ENCODE measurements around the gene MAPK7.

The MAPK7 gene

DNA sequence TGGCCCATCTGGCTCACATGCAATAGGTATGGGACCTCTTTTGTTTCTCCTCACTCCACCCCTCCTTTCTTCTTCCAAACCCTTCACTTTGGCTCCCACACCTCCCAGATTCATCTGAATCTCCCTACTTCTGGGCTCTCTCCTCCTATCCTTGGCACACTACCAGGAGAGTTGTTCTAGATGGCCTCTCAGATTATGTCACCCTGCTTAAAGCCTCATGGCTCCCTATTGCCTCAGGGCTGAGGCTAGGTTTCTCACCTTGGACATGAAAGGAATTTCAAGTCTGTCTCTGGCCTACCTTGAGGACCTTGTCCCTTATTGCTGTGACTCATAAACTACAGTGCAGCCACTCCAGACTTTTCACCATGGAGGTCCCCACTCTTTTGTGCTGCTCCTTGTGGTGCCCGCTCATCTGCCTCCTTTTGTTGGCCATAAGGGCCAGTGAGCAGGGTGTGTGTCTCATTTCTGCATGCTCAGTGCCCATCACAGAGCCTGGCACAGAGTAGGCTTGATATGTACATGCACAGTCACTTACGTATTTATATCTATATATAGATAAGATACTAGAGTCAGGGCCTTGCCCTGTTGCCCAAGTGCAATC, 9.7 kb downstream of the MAPK7 start:
- no peak overlapping the region for H3K4me2 ChIP-seq (ENCODE audit: low read depth, low read length, poor library complexity, severe bottlenecking)
- H3K27ac ChIP-seq (ENCODE audit: low read depth, low read length): no peak overlapping the region
- no peak overlapping the region for H3K4me3 ChIP-seq (ENCODE audit: insufficient read depth, low read length, poor library complexity, severe bottlenecking)
- H3K9ac ChIP-seq (ENCODE audit: low read length): no peak overlapping the region
- no peaks in the 10 kb centered on the region for H3K9me2 ChIP-seq (replicated peaks; ENCODE audit: insufficient read depth, low read length)
- no peaks in the 10 kb centered on the region for H3K27me3 ChIP-seq (ENCODE audit: low read length)
- no peaks in the 10 kb centered on the region for H4K20me1 ChIP-seq (ENCODE audit: low read depth, low read length)
- TF ChIP-seq EZH2phosphoT487 (conservative IDR thresholded peaks at IDR 0.05; ENCODE audit: low read length): no peak
- TF ChIP-seq, protein P1, sequence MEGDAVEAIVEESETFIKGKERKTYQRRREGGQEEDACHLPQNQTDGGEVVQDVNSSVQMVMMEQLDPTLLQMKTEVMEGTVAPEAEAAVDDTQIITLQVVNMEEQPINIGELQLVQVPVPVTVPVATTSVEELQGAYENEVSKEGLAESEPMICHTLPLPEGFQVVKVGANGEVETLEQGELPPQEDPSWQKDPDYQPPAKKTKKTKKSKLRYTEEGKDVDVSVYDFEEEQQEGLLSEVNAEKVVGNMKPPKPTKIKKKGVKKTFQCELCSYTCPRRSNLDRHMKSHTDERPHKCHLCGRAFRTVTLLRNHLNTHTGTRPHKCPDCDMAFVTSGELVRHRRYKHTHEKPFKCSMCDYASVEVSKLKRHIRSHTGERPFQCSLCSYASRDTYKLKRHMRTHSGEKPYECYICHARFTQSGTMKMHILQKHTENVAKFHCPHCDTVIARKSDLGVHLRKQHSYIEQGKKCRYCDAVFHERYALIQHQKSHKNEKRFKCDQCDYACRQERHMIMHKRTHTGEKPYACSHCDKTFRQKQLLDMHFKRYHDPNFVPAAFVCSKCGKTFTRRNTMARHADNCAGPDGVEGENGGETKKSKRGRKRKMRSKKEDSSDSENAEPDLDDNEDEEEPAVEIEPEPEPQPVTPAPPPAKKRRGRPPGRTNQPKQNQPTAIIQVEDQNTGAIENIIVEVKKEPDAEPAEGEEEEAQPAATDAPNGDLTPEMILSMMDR (IDR thresholded peaks at IDR 0.05; ENCODE audit: insufficient read depth, low read length, poor library complexity, severe bottlenecking): no peak
- H3K79me2 ChIP-seq (ENCODE audit: insufficient read depth, low read length): no peaks in the 10 kb centered on the region
- H3F3A ChIP-seq (ENCODE audit: insufficient read depth): no peaks in the 10 kb centered on the region
- H2AFZ ChIP-seq (ENCODE audit: low read depth, low read length, severe bottlenecking): no peak overlapping the region
- no peaks in the 10 kb centered on the region for H3K36me3 ChIP-seq (ENCODE audit: low read length)
- no peaks in the 10 kb centered on the region for H3K9me3 ChIP-seq (ENCODE audit: insufficient read depth, low read length)

DNA sequence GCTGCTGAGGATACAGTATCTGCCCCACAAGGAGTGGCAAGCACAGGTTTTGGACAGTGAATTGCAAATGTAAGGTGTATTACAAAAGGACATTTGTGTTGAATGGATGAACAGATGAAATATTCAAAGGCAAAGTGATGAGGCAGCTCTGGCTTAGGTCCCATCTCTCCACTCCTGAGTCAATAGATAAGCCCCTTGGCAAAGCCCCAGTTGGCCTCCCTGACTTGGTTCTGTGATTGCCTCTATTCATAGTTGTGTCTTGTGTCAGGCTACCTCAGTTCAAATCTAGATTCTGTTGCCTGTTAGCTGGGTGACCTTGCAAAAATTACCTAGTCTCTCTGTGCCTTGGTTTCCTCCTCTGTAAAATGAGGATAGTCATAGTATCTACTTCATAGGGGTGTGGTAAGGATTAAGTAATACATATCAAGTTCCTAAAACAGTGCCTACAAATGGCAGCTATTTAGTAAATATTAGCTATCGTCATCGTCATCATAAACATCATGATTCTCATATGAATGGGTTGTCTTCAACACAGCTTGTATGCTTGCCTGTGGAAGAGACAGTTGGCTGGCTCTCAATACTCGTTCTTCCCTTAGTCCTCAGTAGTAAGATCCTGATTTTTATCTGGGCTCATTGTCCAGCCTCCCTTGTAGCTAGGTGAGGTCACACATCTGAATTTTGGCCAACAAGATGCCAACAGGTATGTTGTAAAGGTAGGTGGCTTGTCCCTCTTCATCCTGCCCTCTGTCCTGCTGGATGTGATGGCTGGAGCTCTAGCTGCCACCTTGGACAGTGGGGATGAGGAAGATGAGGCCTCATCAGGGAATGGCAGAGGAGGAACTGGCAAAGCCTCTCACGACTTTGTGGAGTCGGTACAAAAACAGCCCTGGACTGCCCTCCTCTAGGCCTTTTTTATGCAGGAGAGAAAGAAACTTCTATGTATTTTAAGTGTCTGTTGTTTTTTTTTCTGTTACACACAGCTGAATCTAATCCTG, 10.8 kb downstream of the MAPK7 start:
- Histone ChIP-seq H3K4me3 (ENCODE audit: insufficient read depth, low read length, poor library complexity, severe bottlenecking) (no peak overlapping the region), H3K79me2 (ENCODE audit: insufficient read depth, low read length) (no peaks in the 10 kb centered on the region), H2AFZ (ENCODE audit: low read depth, low read length, severe bottlenecking) (no peak overlapping the region), H3F3A (ENCODE audit: insufficient read depth) (no peaks in the 10 kb centered on the region), H3K4me2 (ENCODE audit: low read depth, low read length, poor library complexity, severe bottlenecking) (no peak overlapping the region), H3K9ac (ENCODE audit: low read length) (no peak overlapping the region), H3K9me2 (replicated peaks; ENCODE audit: insufficient read depth, low read length) (no peaks in the 10 kb centered on the region), H3K9me3 (ENCODE audit: insufficient read depth, low read length) (no peaks in the 10 kb centered on the region), H3K27ac (ENCODE audit: low read depth, low read length) (no peak overlapping the region), H3K27me3 (ENCODE audit: low read length) (no peaks in the 10 kb centered on the region), H3K36me3 (ENCODE audit: low read length) (no peaks in the 10 kb centered on the region), H4K20me1 (ENCODE audit: low read depth, low read length) (no peaks in the 10 kb centered on the region)
- TF ChIP-seq EZH2phosphoT487 (conservative IDR thresholded peaks at IDR 0.05; ENCODE audit: low read length): no peak
- TF ChIP-seq, protein P1 (IDR thresholded peaks at IDR 0.05; ENCODE audit: insufficient read depth, low read length, poor library complexity, severe bottlenecking): no peak

DNA sequence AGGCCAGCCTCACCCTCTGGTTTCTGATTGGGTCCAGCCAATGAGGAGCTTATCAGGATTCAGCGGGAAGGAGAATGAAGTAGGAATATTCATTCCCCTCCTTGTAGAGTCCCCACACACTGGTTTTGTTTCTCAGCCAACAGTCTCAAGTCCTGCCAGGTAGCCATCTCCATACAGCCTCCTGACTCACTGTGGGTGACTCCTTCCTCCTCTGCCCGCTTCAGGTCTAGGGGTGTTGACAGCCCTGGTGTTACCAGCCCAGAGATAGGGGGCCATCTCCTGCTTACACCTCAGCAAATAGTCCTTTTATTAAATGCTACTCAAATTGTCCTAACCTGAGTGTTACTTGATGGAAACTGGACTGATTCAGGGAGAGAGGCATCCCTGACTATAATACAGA, 12.7 kb downstream of the MAPK7 start:
- H3K27ac ChIP-seq (ENCODE audit: low read depth, low read length): no peak overlapping the region
- no peak overlapping the region for H2AFZ ChIP-seq (ENCODE audit: low read depth, low read length, severe bottlenecking)
- no peak overlapping the region for H3K4me2 ChIP-seq (ENCODE audit: low read depth, low read length, poor library complexity, severe bottlenecking)
- H3F3A ChIP-seq (ENCODE audit: insufficient read depth): no peaks in the 10 kb centered on the region
- no peaks in the 10 kb centered on the region for H3K9me2 ChIP-seq (replicated peaks; ENCODE audit: insufficient read depth, low read length)
- H4K20me1 ChIP-seq (ENCODE audit: low read depth, low read length): no peaks in the 10 kb centered on the region
- H3K4me3 ChIP-seq (ENCODE audit: insufficient read depth, low read length, poor library complexity, severe bottlenecking): no peak overlapping the region
- no peaks in the 10 kb centered on the region for H3K9me3 ChIP-seq (ENCODE audit: insufficient read depth, low read length)
- TF ChIP-seq, protein P1 (IDR thresholded peaks at IDR 0.05; ENCODE audit: insufficient read depth, low read length, poor library complexity, severe bottlenecking): no peak
- TF ChIP-seq EZH2phosphoT487 (conservative IDR thresholded peaks at IDR 0.05; ENCODE audit: low read length): no peak
- H3K36me3 ChIP-seq (ENCODE audit: low read length): no peaks in the 10 kb centered on the region
- H3K27me3 ChIP-seq (ENCODE audit: low read length): no peaks in the 10 kb centered on the region
- no peaks in the 10 kb centered on the region for H3K79me2 ChIP-seq (ENCODE audit: insufficient read depth, low read length)
- H3K9ac ChIP-seq (ENCODE audit: low read length): no peak overlapping the region

Measured in SU-DHL-6 (cell line).